WTC11 (cell line): ENCODE data around the gene ITGAX. TPM values are rescaled to one million over a fixed set of nuclear protein-coding genes. Genes with fewer than 3 reads are reported as not detected.

Experiments used
- ATAC-seq: fragments of 200-7000 bp; cut with Tn5 transposase; 2 replicates; pipeline ENCODE4 v1.10.0; 2021; ENCODE audit warnings: mild to moderate bottlenecking, moderate library complexity
- CTCF ChIA-PET: fragments of 300-600 bp; sonication (Branson Sonifier 250); formaldehyde crosslinking; loops from one replicate; lab custom pipeline; 2021; ENCODE audit warnings: antibody characterized with exemption; lab: Charles Lee
- POLR2A ChIA-PET: fragments of 350-600 bp; sonication (Branson Sonifier 250); formaldehyde crosslinking; loops from one replicate; lab custom pipeline; 2021; ENCODE audit warnings: antibody characterized with exemption; lab: Charles Lee
- DNase-seq: peaks from one replicate; pipeline ENCODE4 v3.0.0; 2021; ENCODE audit warnings: low spot score
- H3K27ac Mint-ChIP-seq: 2 replicates; pipeline ENCODE4 v1.8.0; 2021; ENCODE audit warnings: mixed read lengths
- H3K27me3 Mint-ChIP-seq: 2 replicates; pipeline ENCODE4 v1.8.0; 2021; ENCODE audit warnings: low read depth, mild to moderate bottlenecking, moderate library complexity, mixed read lengths
- H3K36me3 Mint-ChIP-seq: 2 replicates; pipeline ENCODE4 v1.8.0; 2021; ENCODE audit warnings: mixed read lengths
- H3K4me1 Mint-ChIP-seq: 2 replicates; pipeline ENCODE4 v1.8.0; 2022; ENCODE audit warnings: mixed read lengths
- H3K4me3 Mint-ChIP-seq: 2 replicates; pipeline ENCODE4 v1.8.0; 2021; ENCODE audit warnings: mild to moderate bottlenecking, moderate library complexity, mixed read lengths
- H3K9me3 Mint-ChIP-seq: 2 replicates; pipeline ENCODE4 v1.8.0; 2021; ENCODE audit warnings: mixed read lengths
- AFF4 ChIP-seq: sonication (generic); formaldehyde crosslinking; IDR thresholded peaks from 2 replicates; pipeline ENCODE4 v1.8.1; 2023; ENCODE audit warnings: mild to moderate bottlenecking, missing genetic modification reagents, borderline replicate concordance
- AR ChIP-seq: fragments of 250-450 bp; sonication (Bioruptor Pico); IDR thresholded peaks from 2 replicates; pipeline ENCODE4 v1.9.0; 2021; ENCODE audit warnings: mild to moderate bottlenecking
- E2F5 ChIP-seq: sonication (generic); formaldehyde crosslinking; IDR thresholded peaks from 2 replicates; pipeline ENCODE4 v1.8.1; 2022; ENCODE audit warnings: mild to moderate bottlenecking, moderate library complexity, missing genetic modification reagents
- EMX1 ChIP-seq: fragments of 250-450 bp; sonication (Bioruptor Pico); IDR thresholded peaks from 2 replicates; pipeline ENCODE4 v1.8.0; 2021; ENCODE audit warnings: mild to moderate bottlenecking
- GABPB1 ChIP-seq: sonication (generic); formaldehyde crosslinking; IDR thresholded peaks from 2 replicates; pipeline ENCODE4 v1.8.1; 2023; ENCODE audit warnings: mild to moderate bottlenecking, missing genetic modification reagents
- NFYB ChIP-seq: sonication (generic); formaldehyde crosslinking; conservative IDR thresholded peaks from 2 replicates; pipeline ENCODE4 v1.8.0; 2022; ENCODE audit warnings: low read depth, missing genetic modification reagents
- NR1H2 ChIP-seq: sonication (generic); formaldehyde crosslinking; IDR thresholded peaks from 2 replicates; pipeline ENCODE4 v1.9.0; 2021; ENCODE audit warnings: mild to moderate bottlenecking, moderate library complexity, missing genetic modification reagents
- NR2C2 ChIP-seq: sonication (generic); formaldehyde crosslinking; IDR thresholded peaks from 2 replicates; pipeline ENCODE4 v1.8.0; 2022; ENCODE audit warnings: mild to moderate bottlenecking, missing genetic modification reagents
- TEAD1 ChIP-seq: sonication (generic); formaldehyde crosslinking; IDR thresholded peaks from 2 replicates; pipeline ENCODE4 v1.8.0; 2022; ENCODE audit warnings: mild to moderate bottlenecking, missing genetic modification reagents
- USF2 ChIP-seq: sonication (generic); formaldehyde crosslinking; IDR thresholded peaks from 2 replicates; pipeline ENCODE4 v1.8.1; 2023; ENCODE audit warnings: mild to moderate bottlenecking, missing genetic modification reagents, moderate library complexity
- ZBTB43 ChIP-seq: sonication (generic); formaldehyde crosslinking; IDR thresholded peaks from 2 replicates; pipeline ENCODE4 v1.8.1; 2023; ENCODE audit warnings: mild to moderate bottlenecking, missing genetic modification reagents
- ZNF121 ChIP-seq: sonication (generic); formaldehyde crosslinking; IDR thresholded peaks from 2 replicates; pipeline ENCODE4 v1.8.0; 2023; ENCODE audit warnings: missing genetic modification reagents
- ZNF532 ChIP-seq: fragments of 250-450 bp; sonication (Bioruptor Pico); IDR thresholded peaks from 2 replicates; pipeline ENCODE4 v1.9.0; 2021; ENCODE audit warnings: mild to moderate bottlenecking, borderline replicate concordance
- total RNA-seq: library from RNA; stranded (reverse); gene quantifications from 3 replicates; pipeline ENCODE4 v1.2.3, GENCODE V29; 2021

Gene ITGAX
- total RNA-seq, 1 experiment from 2014 or later, result 0.33 TPM

GRCh38 chr16:31420037-31420436 lies 65.1 kb downstream of the ITGAX start:
- H3K4me3 Mint-ChIP-seq, result no peak overlapping the region
- peaks cover 24% of the 10 kb centered on the region for H3K27me3 Mint-ChIP-seq
- no peaks in the 10 kb centered on the region for H3K36me3 Mint-ChIP-seq
- no peak overlapping the region for H3K27ac Mint-ChIP-seq
- no peaks in the 10 kb centered on the region for H3K4me1 Mint-ChIP-seq
- DNase-seq (no peak), ATAC-seq (no peak)
- TF ChIP-seq USF2 (CRISPR knock-in tag) (no peak), NFYB (no peak), ZNF532 (CRISPR knock-in tag) (no peak), E2F5 (no peak), AFF4 (no peak)
- peaks cover 7% of the 10 kb centered on the region for H3K9me3 Mint-ChIP-seq
- ChIA-PET CTCF (no interaction called here), POLR2A (no interaction called here)

GRCh38 chr16:31421587-31421986 lies 66.6 kb downstream of the ITGAX start:
- peaks cover 35% of the 10 kb centered on the region for H3K27me3 Mint-ChIP-seq
- H3K36me3 Mint-ChIP-seq, result no peaks in the 10 kb centered on the region; the same call in 1 of the 2 replicates
- DNase-seq (no peak), ATAC-seq (no peak)
- ChIA-PET POLR2A (interaction anchor here (0.7 kb wide), 1 partner anchor 15 kb away, joined by 5 read pairs; no protein-coding TSS in a partner anchor), CTCF (interaction anchor here (0.9 kb wide), 1 partner anchor 39 kb away, joined by 3 read pairs; no protein-coding TSS in a partner anchor)
- peaks cover 7% of the 10 kb centered on the region for H3K9me3 Mint-ChIP-seq
- no peaks in the 10 kb centered on the region for H3K4me1 Mint-ChIP-seq
- no peak for TF ChIP-seq NR2C2 (CRISPR knock-in tag)
- no peak overlapping the region for H3K27ac Mint-ChIP-seq
- H3K4me3 Mint-ChIP-seq, result no peak overlapping the region

GRCh38 chr16:31423241-31423640 lies 68.3 kb downstream of the ITGAX start:
- no peaks in the 10 kb centered on the region; the same call in 1 of the 2 replicates for H3K36me3 Mint-ChIP-seq
- DNase-seq, result no peak
- H3K27ac Mint-ChIP-seq, result no peak overlapping the region
- ChIA-PET CTCF (no interaction called here), POLR2A (no interaction called here)
- no peak overlapping the region for H3K4me3 Mint-ChIP-seq
- ATAC-seq, result no peak
- H3K4me1 Mint-ChIP-seq, result no peaks in the 10 kb centered on the region
- peaks cover 47% of the 10 kb centered on the region for H3K27me3 Mint-ChIP-seq
- peaks cover 2% of the 10 kb centered on the region for H3K9me3 Mint-ChIP-seq
- TF ChIP-seq ZNF121 (no peak), ZBTB43 (CRISPR knock-in tag) (no peak), NR1H2 (CRISPR knock-in tag) (no peak), TEAD1 (CRISPR knock-in tag) (no peak), GABPB1 (no peak), EMX1 (CRISPR knock-in tag) (no peak), ZNF532 (CRISPR knock-in tag) (no peak), AR (CRISPR knock-in tag) (no peak)
